Activated gamma-delta T cell treated with anti-CD3 and anti-CD28 coated beads, Interleukin-2, amount 50 U/mL, for 16 hours (primary cell): Measurements from ENCODE around the gene RPS6KL1.

ENCODE experiments used
- DNase-seq: peaks from one replicate; pipeline ENCODE4 v3.0.0-alpha.2; 2020; ENCODE audit warnings: low read depth

The RPS6KL1 gene

DNA sequence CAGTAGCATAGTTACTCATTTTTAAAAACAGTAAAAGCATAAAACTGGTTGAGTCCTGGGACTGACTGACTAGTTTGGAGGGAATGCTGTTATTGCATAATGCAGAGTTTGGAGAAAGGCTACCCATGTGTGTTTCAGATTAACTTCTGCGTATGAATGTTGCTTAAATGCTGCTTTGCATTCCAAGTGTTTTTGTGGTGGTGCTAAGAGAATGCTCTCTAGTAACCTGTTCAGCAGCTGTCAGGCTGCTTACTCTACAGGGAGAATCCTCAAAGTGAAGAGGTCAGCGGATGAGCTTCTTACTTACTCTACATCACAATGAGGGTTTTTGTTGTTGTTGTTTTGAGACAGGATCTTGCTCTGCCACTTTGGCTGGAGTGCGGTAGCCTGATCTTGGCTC is 37.1 kb downstream of the RPS6KL1 start:
- DNase-seq = no peak

DNA sequence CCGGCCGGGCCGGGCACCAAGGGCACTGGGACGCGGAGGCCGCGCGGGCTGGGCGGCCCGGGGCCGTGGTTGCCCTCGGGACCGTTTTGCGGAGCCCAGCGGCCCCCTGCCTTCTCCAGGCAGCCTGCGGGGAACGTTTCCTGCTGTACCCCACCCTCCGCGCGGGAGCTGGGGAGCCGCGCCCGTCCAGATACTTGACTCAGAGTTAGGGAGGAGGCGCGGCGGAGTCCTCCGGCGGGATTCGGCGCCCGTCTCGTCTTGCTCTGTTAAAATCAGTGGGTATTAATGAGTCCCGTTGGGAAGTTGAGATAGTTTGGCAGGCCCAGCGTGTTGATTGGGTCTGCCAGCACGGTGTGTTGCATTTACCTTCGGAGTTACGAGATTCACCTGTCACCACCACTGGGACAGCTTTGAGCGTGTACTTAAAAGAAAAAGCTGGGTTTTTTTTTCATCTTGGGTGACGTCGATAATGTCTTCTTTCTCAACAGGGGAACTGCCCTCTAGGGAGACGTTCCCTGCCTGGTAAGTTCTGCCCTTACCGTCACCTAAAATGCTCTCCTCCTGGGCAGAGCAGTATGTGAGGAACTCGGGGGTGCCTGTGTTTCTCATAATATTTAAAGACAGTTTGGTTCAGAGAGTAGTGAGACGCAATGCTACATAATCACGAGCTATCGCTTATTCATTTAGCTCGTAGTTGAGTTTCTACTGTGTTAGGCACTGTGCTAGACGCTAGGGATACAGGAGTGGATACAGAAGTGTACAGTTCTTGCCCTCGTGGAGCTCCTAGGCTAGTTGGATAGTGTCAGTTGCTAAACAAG is 40.7 kb downstream of the RPS6KL1 start:
- peak; percentile 20 for DNase-seq

DNA sequence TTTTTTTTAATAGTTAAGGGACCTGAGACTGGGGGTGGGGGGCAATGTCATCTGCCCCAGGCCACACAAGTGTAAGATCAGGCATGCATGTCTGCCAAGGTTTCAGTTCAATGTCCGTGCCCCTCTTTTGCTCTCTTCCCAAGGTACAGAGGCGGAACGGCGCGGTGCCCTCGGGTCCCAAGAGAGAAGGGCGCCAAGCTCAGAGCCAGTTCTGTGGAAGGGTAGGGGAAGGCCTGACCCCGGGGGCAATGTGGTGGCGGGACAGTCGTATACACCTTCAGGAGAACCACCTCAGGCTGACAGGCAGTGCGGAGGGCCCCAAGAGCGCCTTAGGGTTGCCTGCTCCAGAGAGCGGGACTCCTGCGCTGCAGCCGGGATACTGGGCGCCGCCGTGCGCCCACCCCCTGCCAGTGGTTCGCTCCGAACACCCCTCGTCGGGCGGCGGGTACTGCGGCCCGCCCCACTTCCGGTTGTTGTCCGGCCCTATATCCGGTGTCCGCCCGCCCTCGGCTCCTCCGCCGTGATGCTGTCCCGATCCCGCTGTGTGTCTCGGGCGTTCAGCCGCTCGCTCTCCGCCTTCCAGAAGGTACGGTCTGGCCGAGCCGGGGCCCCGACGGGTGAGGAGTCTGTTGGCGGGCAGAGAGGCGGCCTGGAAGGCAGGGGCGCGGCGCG is 41.5 kb downstream of the RPS6KL1 start, which contains the start of gene DLST:
Gene DLST, plus strand, starts transcription at position 486 of the 672 bp plus-strand sequence. Its CDS starts 38 bp downstream, at position 524.
- peak; percentile 79 for DNase-seq

DNA sequence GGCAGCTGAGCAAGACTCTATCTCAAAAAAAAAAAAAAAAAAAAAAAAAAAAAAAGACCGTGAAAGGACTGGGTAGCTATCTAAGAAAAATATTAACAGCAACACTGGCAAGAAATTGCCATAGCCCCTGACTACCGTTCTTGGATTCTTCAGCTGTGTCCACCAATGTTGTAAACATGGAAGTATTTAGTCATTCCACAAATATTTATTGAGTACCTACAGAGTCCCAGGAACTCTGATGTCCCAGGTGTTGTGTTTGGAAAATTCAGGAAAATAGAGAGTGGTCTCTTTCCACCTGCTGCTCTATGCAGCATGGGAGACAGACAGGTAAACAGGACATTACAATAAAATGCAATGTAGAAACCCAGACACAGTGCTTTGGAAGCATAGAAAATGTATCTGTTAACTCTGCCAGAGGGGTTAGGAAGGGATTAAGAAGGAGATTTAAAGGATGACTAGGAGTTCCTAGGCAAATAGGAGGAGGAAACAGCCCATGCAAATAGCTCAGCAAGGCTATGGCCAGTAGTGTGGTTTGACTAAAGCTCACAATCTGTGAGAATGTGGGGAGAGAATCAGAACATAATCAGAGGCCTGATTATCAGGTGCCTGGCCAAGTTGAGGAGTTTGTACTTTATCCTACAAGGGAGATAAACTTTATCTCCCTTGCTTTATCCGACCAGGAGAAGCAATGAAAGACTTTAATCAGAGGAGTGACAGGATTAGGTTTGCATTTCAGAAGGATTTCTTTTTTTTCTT is 43.5 kb downstream of the RPS6KL1 start:
- no peak for DNase-seq

DNA sequence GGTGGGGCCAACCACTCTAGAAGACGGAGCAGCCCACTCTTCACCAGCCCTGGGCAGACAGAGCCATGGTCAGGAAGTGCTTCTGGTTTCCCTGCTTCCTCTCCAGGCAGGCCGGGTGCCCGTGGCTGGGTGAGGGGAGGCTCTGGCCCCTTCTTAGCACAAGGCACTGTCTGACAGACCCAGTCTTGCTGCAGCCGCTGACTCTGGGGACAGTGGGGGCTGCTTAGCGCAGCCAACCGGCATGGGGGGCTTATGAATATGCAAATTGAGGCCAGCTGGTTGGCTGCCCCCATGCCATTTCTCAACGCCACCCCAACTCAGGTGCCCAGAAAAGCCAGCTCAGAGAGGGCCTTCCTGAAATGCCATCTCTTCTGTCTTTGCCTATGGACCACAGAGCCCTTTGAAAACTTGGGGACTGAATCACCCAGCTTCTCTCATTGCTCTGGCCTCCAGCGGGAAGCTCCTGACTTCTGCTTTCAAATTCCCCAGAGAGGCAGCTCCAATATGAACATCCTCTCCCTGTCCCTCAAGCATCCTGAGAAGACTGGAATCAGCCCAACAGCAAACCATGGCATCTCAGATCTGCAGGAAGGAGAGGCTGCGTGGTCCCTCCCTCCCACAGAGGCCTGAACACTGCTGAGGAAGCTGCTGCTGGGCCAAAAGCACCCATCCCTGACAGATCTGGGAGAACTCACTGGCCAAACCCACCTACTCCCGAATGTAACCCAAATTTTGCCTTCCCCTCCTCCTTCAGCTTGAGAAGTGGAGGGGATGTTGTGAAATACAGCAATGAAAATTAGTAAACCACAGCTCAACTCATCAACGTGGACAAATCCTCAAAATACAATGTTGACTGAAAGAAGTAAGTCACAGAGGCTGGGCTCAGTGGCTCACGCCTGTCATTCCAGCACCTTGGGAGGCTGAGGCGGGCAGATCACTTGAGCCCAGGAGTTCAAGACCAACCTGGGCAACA is 46.8 kb downstream of the RPS6KL1 start, which contains the start of gene PROX2:
Gene PROX2, minus strand, starts transcription at position 205 of the 973 bp plus-strand sequence. CDS start 12,311 bp downstream, outside the sequence.
- DNase-seq = peak; percentile 9

DNA sequence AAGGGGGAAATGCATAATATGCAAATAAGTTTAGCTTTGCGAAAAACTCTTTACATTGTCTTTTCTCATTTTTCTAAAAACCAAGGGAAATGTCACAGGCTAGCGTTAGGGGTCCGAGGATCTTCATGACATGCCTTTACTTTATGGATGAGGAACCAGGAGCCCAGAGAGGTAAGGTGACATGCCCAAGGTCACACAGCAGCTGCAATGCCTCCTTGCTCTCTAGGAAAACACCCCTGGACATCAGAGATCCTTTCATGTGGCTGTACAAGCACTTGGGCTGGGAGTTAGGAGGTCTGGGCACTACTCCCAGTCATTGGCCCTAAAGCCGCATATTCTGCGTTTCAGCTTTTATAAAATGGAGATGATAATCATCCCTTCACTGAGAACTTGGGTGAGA is 47.9 kb downstream of the RPS6KL1 start:
- DNase-seq = no peak

DNA sequence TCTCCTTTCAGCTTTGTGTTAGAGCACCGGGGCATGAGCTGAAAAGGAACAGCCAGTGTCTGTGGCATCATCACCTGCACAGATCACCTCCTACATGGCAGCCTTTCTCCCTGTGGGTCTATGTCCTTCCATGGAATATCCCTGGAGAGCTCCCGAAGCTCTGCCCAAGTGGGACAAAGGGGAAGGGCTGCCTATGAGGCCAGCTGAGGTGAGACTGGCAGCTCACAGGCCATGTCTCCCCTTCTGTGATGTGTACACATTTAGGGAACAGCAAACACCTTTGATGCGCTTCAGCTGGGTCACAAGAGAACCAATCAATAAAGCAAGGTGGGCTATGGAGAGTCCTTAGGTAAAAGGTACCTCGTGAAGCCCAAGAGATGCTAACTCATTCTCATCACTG is 51.2 kb downstream of the RPS6KL1 start:
- no peak for DNase-seq

DNA sequence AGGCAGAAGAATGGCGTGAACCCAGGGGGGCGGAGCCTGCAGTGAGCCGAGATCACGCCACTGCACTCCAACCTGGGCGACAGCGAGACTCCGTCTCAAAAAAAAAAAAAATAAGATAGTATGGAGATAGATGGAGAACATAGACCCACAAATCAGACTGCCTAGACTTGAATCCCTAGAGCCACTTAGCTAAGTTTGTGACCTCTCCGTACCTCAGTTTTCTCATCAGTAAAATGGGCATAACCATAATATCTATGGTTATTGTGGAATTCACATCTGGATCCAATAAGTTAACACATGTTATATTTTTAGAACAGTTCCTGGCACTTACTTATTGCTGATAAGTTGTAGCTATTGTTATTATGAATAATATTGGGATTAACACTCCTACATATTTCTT is 54.3 kb downstream of the RPS6KL1 start:
- no peak for DNase-seq

DNA sequence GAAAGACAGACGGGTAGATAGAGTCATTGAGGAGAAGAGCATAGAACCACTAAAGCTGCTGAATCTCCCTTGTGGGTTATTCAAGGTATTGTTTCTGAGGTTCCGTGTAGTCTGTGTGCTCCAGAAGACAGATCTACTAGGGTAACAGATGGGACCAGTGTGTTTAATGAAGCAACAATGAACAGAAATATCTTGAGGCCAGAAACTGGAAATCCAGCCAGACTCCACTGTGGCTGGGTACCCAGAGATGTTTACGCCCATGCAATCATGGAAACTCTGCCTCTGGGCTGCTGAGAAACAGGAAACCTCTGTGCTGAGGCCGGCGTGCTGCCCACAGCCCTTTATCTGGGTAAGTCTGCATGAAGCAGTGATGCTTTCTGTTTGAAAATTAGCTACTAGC is 55.4 kb downstream of the RPS6KL1 start:
- DNase-seq = peak; percentile 23

DNA sequence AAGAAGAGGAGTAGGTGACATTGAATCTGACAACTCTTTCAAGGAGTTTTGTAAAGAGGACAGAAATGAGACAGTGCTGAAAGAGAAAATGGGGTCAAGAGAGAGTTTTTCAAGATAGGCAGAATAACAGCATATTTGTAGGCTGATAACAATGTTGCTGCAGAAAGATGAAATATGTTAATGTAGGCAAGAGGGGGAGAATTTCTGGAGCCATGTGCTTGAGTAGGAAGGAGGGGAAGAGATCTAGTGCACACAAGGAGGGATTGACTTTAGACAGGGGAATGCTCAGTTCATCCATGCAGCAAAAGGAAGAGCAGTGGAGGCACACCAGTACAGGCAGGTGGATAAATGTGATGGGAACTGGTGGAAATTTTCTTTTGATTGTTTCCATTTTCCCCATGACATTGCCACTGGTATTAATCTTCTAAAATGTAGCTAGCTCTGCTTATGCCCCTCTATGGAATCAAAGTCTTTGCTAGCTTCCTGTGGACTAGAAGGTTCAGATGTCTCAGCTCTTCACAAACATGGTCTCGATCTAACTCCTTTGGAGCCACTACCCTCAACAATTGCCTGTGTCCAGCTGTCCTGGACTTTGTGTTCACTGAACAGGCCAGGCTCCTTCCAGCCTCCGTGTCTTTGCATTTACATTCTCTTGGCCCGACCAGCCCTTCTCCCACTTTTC is 56.2 kb downstream of the RPS6KL1 start:
- no peak for DNase-seq

DNA sequence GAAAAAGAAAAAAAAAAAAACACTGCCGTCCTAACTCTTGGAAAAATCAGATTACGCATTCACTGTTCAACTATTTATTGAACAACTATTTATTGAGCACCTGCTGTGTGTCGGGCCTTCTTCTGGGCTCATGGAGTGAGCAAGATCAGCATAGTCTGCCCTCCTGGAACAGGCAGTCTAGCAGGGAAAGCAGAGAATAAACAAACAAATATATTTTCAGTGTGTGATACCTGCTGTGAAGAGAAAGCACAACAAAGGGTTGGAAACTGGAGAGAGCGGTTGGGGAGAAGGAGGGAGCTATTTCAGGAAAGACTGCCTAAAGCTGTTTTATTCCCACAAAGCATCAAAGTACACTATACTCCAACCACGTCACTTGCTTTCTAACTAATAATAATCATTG is 57.9 kb downstream of the RPS6KL1 start:
- DNase-seq = no peak

DNA sequence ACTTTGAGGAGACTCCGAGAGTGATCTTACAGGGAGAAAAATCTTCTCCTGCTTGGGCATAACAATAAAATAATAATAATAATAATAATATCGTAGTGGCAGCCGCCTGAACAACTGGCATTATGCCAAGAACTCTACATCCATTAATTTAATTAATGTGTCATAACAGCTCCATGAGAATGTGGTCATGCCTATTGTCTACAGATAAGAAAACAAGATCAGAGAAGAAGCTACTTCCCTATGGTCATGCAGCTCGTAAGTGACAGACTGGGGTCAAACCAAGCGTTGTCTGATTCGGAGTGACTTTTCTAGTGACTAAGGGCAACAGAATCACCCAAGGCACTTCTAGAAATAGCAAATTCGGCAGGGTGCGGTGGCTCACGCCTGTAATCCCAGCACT is 58.9 kb downstream of the RPS6KL1 start:
- DNase-seq = no peak

DNA sequence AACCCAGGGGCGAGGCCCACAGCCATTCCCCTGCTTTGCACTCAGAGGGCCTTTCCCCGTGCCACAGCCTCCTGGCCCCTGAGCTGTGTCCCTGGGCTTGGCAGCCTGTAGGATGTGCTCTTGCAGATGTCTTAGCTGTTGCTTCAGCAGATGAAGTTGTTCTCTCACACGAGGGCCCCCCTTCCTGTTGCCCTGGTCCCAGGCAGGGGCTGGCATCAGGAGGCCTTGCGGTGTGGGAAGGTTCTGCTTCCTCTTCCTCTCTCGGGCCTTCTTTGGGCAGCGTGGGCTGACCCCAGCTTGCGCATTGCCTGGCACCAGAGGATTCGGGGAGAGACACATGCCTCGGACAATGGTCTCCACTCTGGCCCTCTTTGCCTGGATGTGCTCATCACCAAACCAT is 59.8 kb downstream of the RPS6KL1 start:
- no peak for DNase-seq

DNA sequence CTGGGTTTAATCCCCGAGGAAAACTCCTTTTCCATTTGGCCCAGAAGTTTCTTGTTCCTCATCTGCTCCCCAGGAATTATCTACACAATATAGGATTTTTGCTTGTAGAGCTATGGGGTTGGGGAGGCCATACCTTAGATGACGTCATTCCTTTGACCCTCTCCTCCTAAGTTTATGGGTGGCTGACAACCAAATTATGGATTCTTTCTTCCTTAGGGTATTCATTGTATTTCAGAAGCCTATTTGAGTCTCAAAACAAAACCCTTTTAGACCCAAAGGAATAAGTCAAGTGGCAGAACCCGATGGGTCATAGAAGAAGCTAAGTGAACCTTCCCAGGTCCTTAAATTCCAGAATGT is 61.3 kb downstream of the RPS6KL1 start:
- DNase-seq = no peak

DNA sequence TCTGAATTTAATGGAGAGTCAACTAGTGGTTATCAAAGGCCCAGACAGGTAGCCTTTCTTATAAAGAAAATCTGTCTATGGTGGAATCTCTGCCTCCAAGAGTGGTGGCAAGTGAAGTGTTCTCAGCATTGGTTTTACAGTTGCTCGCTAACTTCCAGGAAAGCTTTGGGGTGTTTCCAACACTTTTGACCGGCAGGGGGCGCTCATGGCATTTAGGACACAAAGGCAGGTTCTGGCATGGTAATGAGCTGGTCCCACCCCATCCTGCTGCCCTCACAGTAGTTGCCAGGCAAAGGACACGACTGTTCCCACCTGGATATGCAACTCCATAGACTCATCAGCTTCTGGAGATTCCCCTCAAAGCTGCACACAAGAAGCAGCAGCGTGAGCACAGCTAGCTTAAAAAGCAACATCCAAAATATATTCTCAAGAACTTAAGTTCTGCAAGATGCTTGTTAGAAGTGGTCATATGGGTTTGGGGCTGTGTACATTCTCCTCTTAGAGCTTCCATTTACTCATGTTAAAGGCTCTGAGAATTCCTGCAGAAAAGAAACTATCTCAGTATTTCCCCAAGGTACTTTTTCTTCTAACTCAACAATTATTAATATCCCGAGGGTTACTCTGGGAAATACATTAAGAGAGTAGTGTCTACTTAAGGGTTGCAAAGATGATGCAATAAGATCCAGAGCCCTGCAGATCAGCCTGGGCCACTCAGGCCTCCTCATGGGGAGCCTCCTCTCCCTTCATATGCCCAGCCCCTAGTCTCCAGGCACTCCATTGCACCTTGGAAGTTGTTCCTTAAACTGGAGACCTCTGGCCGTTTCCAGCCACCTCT is 61.9 kb downstream of the RPS6KL1 start:
- peak; percentile 95 for DNase-seq

DNA sequence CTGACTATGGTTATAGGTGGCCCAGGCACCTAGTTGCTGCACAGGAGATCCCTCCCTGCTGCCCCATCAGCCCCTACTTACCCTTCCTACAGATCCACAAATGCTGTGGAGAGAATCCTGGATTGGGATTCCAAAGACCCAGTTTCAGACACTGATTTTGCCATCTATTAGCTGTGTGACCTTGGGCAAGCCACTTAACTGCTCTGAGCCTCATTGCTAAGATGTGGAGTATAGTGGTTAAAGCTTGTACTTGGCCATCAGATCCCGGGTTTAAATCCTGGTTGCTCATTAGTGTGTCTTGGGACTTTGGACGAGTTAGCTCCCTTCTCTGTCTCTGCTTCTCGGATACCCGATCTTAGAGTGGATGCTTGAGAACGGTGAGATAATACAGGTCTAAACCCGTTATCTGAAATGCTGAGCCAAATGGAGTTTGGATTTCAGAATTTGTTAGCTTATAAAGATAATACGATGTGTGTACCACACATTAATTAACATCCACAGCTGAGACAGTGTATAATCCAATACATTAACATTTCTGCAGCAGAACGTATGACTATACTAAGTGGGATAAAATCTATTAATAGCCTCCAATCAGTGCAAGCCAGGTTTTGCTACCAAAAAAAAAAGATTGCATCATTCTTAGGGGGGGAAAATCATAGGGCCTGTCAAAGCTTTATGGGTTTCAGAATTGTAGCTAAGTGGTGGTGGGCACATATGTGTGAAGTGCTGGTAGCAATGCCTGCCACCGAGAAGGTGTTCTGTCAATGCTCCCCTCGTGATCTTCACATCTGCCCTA is 63.1 kb downstream of the RPS6KL1 start:
- DNase-seq = no peak

DNA sequence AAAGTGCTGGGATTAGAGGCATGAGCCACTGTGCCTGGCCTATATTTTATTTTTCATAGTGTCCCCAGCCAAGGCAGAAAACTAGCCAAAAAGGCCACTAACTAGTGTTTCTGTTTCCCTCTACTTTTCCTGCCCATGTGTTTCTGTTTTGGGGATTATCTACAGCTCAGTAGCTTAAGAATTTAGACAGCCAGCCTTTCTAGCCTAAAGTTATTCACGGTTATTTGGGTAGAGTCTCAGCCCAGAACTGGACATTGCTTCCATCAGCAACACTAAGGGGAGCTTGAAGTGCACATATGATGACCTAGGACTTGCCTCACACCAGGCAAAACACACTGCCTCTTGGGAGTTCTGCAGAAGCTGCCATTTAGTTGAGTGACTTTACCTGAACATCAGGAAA is 65.0 kb downstream of the RPS6KL1 start:
- DNase-seq = no peak

DNA sequence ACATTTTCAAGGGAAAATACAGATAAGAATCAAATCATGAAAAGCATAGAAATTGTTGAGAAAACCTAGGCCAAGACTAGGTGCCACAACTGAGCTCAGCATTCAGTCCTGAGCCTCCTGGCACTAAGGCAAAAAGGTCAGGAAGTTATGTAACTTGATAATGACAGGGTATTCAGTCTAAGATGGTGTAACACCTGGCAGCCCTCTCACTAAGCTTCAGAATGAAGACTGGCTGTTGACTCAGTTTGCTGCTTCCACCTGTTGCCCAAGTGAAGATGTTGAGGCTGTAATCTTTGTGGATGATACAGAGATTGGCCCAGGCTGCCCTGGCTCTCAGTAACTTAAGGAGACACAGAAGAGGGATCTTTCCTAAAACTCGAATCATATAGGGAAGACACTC is 66.7 kb downstream of the RPS6KL1 start:
- no peak for DNase-seq

DNA sequence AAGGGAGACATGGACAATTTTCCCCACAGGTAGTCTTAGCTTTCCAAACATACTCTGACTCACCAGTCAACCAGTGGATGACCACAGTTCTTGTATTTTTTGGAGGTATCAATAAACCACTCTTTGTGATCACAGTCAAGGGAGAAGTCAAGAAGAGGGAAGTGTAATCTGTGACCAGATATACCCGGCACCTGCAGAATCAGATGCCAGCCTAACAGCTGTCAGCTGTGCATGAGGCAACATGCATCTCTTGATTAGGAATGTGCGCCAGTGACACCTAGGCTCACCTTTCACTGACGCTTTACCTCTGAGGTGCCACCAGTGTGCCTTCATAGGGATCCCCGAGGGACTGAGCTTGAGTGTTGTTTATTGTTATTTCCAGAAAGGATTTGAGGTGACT is 67.1 kb downstream of the RPS6KL1 start:
- DNase-seq = no peak
